HepG2 (cell line): ENCODE results near the gene ATP5F1C.

Experiments used
- CTCF ChIP-seq: sonication (generic); formaldehyde crosslinking; IDR thresholded peaks from 2 replicates; pipeline ENCODE4 v1.5.0; 2020; ENCODE audit warnings: mild to moderate bottlenecking, missing genetic modification reagents, moderate library complexity
- GMEB1 ChIP-seq: sonication (generic); formaldehyde crosslinking; IDR thresholded peaks from 2 replicates; pipeline ENCODE4 v1.5.1; 2020; ENCODE audit warnings: missing genetic modification reagents, mild to moderate bottlenecking, borderline replicate concordance
- MEIS1 ChIP-seq: sonication (generic); formaldehyde crosslinking; IDR thresholded peaks from 2 replicates; pipeline ENCODE4 v1.9.0; 2021; ENCODE audit warnings: mild to moderate bottlenecking, missing genetic modification reagents, moderate library complexity, borderline replicate concordance
- SNAPC2 ChIP-seq: sonication (generic); formaldehyde crosslinking; IDR thresholded peaks from 2 replicates; pipeline ENCODE4 v1.8.1; 2022; ENCODE audit warnings: mild to moderate bottlenecking, missing genetic modification reagents
- TCF7 ChIP-seq: sonication (generic); IDR thresholded peaks from 2 replicates; pipeline ENCODE4 v1.6.1; 2016; ENCODE audit warnings: antibody characterized with exemption, low read depth
- ZNF556 ChIP-seq: sonication (generic); formaldehyde crosslinking; IDR thresholded peaks from 2 replicates; pipeline ENCODE4 v1.4.0; 2020; ENCODE audit warnings: mild to moderate bottlenecking, missing genetic modification reagents, borderline replicate concordance

GRCh38 chr10:7787857-7788638, at the start of gene ATP5F1C, which contains the start of gene KIN:
- TF ChIP-seq TCF7: no peak
- TF ChIP-seq CTCF (CRISPR knock-in tag): no peak
- peak; percentile 63; the same call in 1 of the 2 replicates for TF ChIP-seq GMEB1 (CRISPR knock-in tag)
- peak; percentile 30; the same call in 1 of the 2 replicates for TF ChIP-seq SNAPC2 (CRISPR knock-in tag)
- no peak for TF ChIP-seq MEIS1
- 0 out of 2 replicates have a peak, but pooled peaks have one; percentile 29 for TF ChIP-seq ZNF556
